Prostate gland (tissue), 2 donors: ENCODE data around the gene FER.

Experiments used
- POLR2A ChIP-seq: fragments of 450-650 bp; IDR thresholded peaks from one replicate; pipeline ENCODE4 v1.6.1; 2016; ENCODE audit warnings: antibody characterized with exemption, mild to moderate bottlenecking
- POLR2AphosphoS5 ChIP-seq: sonication (generic); formaldehyde crosslinking; IDR thresholded peaks from one replicate; pipeline ENCODE4 v1.6.1; 2017; ENCODE audit warnings: antibody characterized with exemption
- TF ChIP-seq, protein P1 (sequence below), 4 experiments: fragments of 200-600 bp in 2 of 4; fragments of 450-650 bp in 2 of 4; sonication (generic) in 2 of 4; IDR thresholded peaks; 1 replicate in 3 of 4; 2 replicates in 1 of 4; pipeline ENCODE4 v1.5.1; 2016 to 2019; ENCODE audit warnings: antibody characterized with exemption in 4 of 4, mild to moderate bottlenecking in 2 of 4, moderate library complexity in 2 of 4

DNA sequence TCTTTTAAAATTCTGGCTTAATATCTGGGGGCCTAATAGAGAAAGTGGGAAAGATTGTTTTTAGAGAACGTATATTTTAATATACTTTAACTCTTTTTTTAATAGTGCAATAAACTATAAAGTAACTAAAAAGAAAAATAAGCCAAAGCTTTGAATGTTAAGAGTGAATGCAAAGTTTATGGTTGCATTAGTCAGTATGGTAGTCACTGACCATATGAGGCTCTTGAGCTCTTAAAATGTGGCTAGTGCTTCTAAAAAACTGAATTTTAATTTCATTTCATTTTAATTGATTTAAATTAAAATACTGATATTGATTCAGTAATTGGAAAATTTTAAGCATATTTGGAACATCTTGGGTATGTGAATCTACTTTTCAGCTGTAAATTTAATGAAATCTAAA is 351.4 kb downstream of the FER start:
- TF ChIP-seq, protein P1, sequence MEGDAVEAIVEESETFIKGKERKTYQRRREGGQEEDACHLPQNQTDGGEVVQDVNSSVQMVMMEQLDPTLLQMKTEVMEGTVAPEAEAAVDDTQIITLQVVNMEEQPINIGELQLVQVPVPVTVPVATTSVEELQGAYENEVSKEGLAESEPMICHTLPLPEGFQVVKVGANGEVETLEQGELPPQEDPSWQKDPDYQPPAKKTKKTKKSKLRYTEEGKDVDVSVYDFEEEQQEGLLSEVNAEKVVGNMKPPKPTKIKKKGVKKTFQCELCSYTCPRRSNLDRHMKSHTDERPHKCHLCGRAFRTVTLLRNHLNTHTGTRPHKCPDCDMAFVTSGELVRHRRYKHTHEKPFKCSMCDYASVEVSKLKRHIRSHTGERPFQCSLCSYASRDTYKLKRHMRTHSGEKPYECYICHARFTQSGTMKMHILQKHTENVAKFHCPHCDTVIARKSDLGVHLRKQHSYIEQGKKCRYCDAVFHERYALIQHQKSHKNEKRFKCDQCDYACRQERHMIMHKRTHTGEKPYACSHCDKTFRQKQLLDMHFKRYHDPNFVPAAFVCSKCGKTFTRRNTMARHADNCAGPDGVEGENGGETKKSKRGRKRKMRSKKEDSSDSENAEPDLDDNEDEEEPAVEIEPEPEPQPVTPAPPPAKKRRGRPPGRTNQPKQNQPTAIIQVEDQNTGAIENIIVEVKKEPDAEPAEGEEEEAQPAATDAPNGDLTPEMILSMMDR (IDR thresholded peaks at IDR 0.05) = no peak
- TF ChIP-seq POLR2A (no peak), POLR2AphosphoS5 (no peak)
